Measurements from ENCODE around the gene DIP2C.
"Not testable (repeated sequence)": the region's sequence is repeated elsewhere in the genome, so short reads cannot be mapped to it uniquely, and the experiment has no call there.

The DIP2C gene

GRCh38 chr10:649798-650440 is 39.5 kb downstream of the DIP2C start:
- H3K9ac ChIP-seq (ENCODE audit: low read depth, low read length, poor library complexity, severe bottlenecking) = no peak overlapping the region
- H3K9me2 ChIP-seq (replicated peaks; ENCODE audit: low read depth, low read length) = no peaks in the 10 kb centered on the region
- no peaks in the 10 kb centered on the region for H4K20me1 ChIP-seq (ENCODE audit: insufficient read depth, low read length, poor library complexity, severe bottlenecking)
- no peaks in the 10 kb centered on the region for H3K79me2 ChIP-seq (ENCODE audit: insufficient read depth, low read length)
- TF ChIP-seq EZH2phosphoT487 (IDR thresholded peaks at IDR 0.05; ENCODE audit: borderline replicate concordance) (no peak), CTCF (conservative IDR thresholded peaks at IDR 0.05; ENCODE audit: low read length) (no peak)
- H3F3A ChIP-seq (ENCODE audit: low read depth) = no peaks in the 10 kb centered on the region
- no peak overlapping the region for H2AFZ ChIP-seq (ENCODE audit: low read length)
- no peak overlapping the region for H3K4me3 ChIP-seq (ENCODE audit: low read length, poor library complexity, severe bottlenecking)
- H3K27me3 ChIP-seq (ENCODE audit: insufficient read depth, low read length, poor library complexity, severe bottlenecking) = no peaks in the 10 kb centered on the region
- H3K9me3 ChIP-seq (ENCODE audit: insufficient read depth, low read depth, low read length) = peaks cover 3% of the 10 kb centered on the region; the same call in 1 of the 2 replicates
- no peaks in the 10 kb centered on the region for H3K36me3 ChIP-seq (ENCODE audit: insufficient read depth, low read length)
- no peak overlapping the region for H3K4me2 ChIP-seq (ENCODE audit: low read depth, low read length, poor library complexity, severe bottlenecking)
- no peaks in the 10 kb centered on the region for H3K4me1 ChIP-seq (ENCODE audit: insufficient read depth, low read length, poor library complexity, severe bottlenecking)

GRCh38 chr10:649445-649797 is 40.0 kb downstream of the DIP2C start:
- Histone ChIP-seq H3K79me2 (ENCODE audit: insufficient read depth, low read length) (no peaks in the 10 kb centered on the region), H3K9me2 (replicated peaks; ENCODE audit: low read depth, low read length) (no peaks in the 10 kb centered on the region), H3K4me2 (ENCODE audit: low read depth, low read length, poor library complexity, severe bottlenecking) (no peak overlapping the region), H3K4me1 (ENCODE audit: insufficient read depth, low read length, poor library complexity, severe bottlenecking) (no peaks in the 10 kb centered on the region), H3K36me3 (ENCODE audit: insufficient read depth, low read length) (no peaks in the 10 kb centered on the region), H3K4me3 (ENCODE audit: low read length, poor library complexity, severe bottlenecking) (no peak overlapping the region), H3F3A (ENCODE audit: low read depth) (no peaks in the 10 kb centered on the region), H2AFZ (ENCODE audit: low read length) (no peak overlapping the region), H3K9me3 (ENCODE audit: insufficient read depth, low read depth, low read length) (peaks cover 3% of the 10 kb centered on the region; the same call in 1 of the 2 replicates), H4K20me1 (ENCODE audit: insufficient read depth, low read length, poor library complexity, severe bottlenecking) (no peaks in the 10 kb centered on the region), H3K27me3 (ENCODE audit: insufficient read depth, low read length, poor library complexity, severe bottlenecking) (no peaks in the 10 kb centered on the region), H3K9ac (ENCODE audit: low read depth, low read length, poor library complexity, severe bottlenecking) (no peak overlapping the region)
- no peak for TF ChIP-seq EZH2phosphoT487 (IDR thresholded peaks at IDR 0.05; ENCODE audit: borderline replicate concordance)
- TF ChIP-seq CTCF (conservative IDR thresholded peaks at IDR 0.05; ENCODE audit: low read length) = no peak

GRCh38 chr10:647019-647418 is 42.4 kb downstream of the DIP2C start:
- H3K9me3 ChIP-seq (ENCODE audit: insufficient read depth, low read depth, low read length); H3K79me2 ChIP-seq (ENCODE audit: insufficient read depth, low read length); H3K4me3 ChIP-seq (ENCODE audit: low read length, poor library complexity, severe bottlenecking); H3K4me2 ChIP-seq (ENCODE audit: low read depth, low read length, poor library complexity, severe bottlenecking); H3K36me3 ChIP-seq (ENCODE audit: insufficient read depth, low read length); H4K20me1 ChIP-seq (ENCODE audit: insufficient read depth, low read length, poor library complexity, severe bottlenecking); H3K27me3 ChIP-seq (ENCODE audit: insufficient read depth, low read length, poor library complexity, severe bottlenecking); H3K9me2 ChIP-seq (replicated peaks; ENCODE audit: low read depth, low read length); H2AFZ ChIP-seq (ENCODE audit: low read length); H3K9ac ChIP-seq (ENCODE audit: low read depth, low read length, poor library complexity, severe bottlenecking); H3K4me1 ChIP-seq (ENCODE audit: insufficient read depth, low read length, poor library complexity, severe bottlenecking); H3F3A ChIP-seq (ENCODE audit: low read depth): not testable (repeated sequence)

GRCh38 chr10:646118-646524 is 43.3 kb downstream of the DIP2C start:
- H3K79me2 ChIP-seq (ENCODE audit: insufficient read depth, low read length) = no peaks in the 10 kb centered on the region
- H3K9me3 ChIP-seq (ENCODE audit: insufficient read depth, low read depth, low read length) = peaks cover 3% of the 10 kb centered on the region; the same call in 1 of the 2 replicates
- TF ChIP-seq EZH2phosphoT487 (IDR thresholded peaks at IDR 0.05; ENCODE audit: borderline replicate concordance) = no peak
- TF ChIP-seq CTCF (conservative IDR thresholded peaks at IDR 0.05; ENCODE audit: low read length) = no peak
- no peak overlapping the region for H3K4me2 ChIP-seq (ENCODE audit: low read depth, low read length, poor library complexity, severe bottlenecking)
- no peaks in the 10 kb centered on the region for H3F3A ChIP-seq (ENCODE audit: low read depth)
- no peaks in the 10 kb centered on the region for H3K4me1 ChIP-seq (ENCODE audit: insufficient read depth, low read length, poor library complexity, severe bottlenecking)
- H4K20me1 ChIP-seq (ENCODE audit: insufficient read depth, low read length, poor library complexity, severe bottlenecking) = no peaks in the 10 kb centered on the region
- no peaks in the 10 kb centered on the region for H3K9me2 ChIP-seq (replicated peaks; ENCODE audit: low read depth, low read length)
- H2AFZ ChIP-seq (ENCODE audit: low read length) = no peak overlapping the region
- H3K27me3 ChIP-seq (ENCODE audit: insufficient read depth, low read length, poor library complexity, severe bottlenecking) = no peaks in the 10 kb centered on the region
- no peaks in the 10 kb centered on the region for H3K36me3 ChIP-seq (ENCODE audit: insufficient read depth, low read length)
- no peak overlapping the region for H3K9ac ChIP-seq (ENCODE audit: low read depth, low read length, poor library complexity, severe bottlenecking)
- no peak overlapping the region for H3K4me3 ChIP-seq (ENCODE audit: low read length, poor library complexity, severe bottlenecking)

Data from Loucy (cell line).